WTC11 (cell line): ENCODE results near the gene GARNL3. TPM values are rescaled to one million over a fixed set of nuclear protein-coding genes. Genes with fewer than 3 reads are reported as not detected.

Source experiments
- ATAC-seq: fragments of 200-7000 bp; cut with Tn5 transposase; 2 replicates; pipeline ENCODE4 v1.10.0; 2021; ENCODE audit warnings: mild to moderate bottlenecking, moderate library complexity
- CTCF ChIA-PET: fragments of 300-600 bp; sonication (Branson Sonifier 250); formaldehyde crosslinking; loops from one replicate; lab custom pipeline; 2021; ENCODE audit warnings: antibody characterized with exemption; lab: Charles Lee
- POLR2A ChIA-PET: fragments of 350-600 bp; sonication (Branson Sonifier 250); formaldehyde crosslinking; loops from one replicate; lab custom pipeline; 2021; ENCODE audit warnings: antibody characterized with exemption; lab: Charles Lee
- DNase-seq: peaks from one replicate; pipeline ENCODE4 v3.0.0; 2021; ENCODE audit warnings: low spot score
- H3K27ac Mint-ChIP-seq: 2 replicates; pipeline ENCODE4 v1.8.0; 2021; ENCODE audit warnings: mixed read lengths
- H3K27me3 Mint-ChIP-seq: 2 replicates; pipeline ENCODE4 v1.8.0; 2021; ENCODE audit warnings: low read depth, mild to moderate bottlenecking, moderate library complexity, mixed read lengths
- H3K36me3 Mint-ChIP-seq: 2 replicates; pipeline ENCODE4 v1.8.0; 2021; ENCODE audit warnings: mixed read lengths
- H3K4me1 Mint-ChIP-seq: 2 replicates; pipeline ENCODE4 v1.8.0; 2022; ENCODE audit warnings: mixed read lengths
- H3K4me3 Mint-ChIP-seq: 2 replicates; pipeline ENCODE4 v1.8.0; 2021; ENCODE audit warnings: mild to moderate bottlenecking, moderate library complexity, mixed read lengths
- H3K9me3 Mint-ChIP-seq: 2 replicates; pipeline ENCODE4 v1.8.0; 2021; ENCODE audit warnings: mixed read lengths
- FOXJ3 ChIP-seq: sonication (generic); formaldehyde crosslinking; IDR thresholded peaks from 2 replicates; pipeline ENCODE4 v1.9.0; 2021; ENCODE audit warnings: missing genetic modification reagents, mild to moderate bottlenecking, borderline replicate concordance
- JAZF1 ChIP-seq: fragments of 250-450 bp; sonication (Bioruptor Pico); IDR thresholded peaks from 2 replicates; pipeline ENCODE4 v1.9.0; 2021; ENCODE audit warnings: moderate library complexity, mild to moderate bottlenecking, inconsistent platforms
- MYBL2 ChIP-seq: sonication (generic); formaldehyde crosslinking; IDR thresholded peaks from 2 replicates; pipeline ENCODE4 v1.8.1; 2023; ENCODE audit warnings: mild to moderate bottlenecking, moderate library complexity, missing genetic modification reagents
- PRDM15 ChIP-seq: sonication (generic); formaldehyde crosslinking; IDR thresholded peaks from 2 replicates; pipeline ENCODE4 v1.8.0; 2022; ENCODE audit warnings: missing genetic modification reagents
- PRRX2 ChIP-seq: fragments of 250-450 bp; sonication (Bioruptor Pico); IDR thresholded peaks from 2 replicates; pipeline ENCODE4 v1.8.0; 2021; ENCODE audit warnings: mild to moderate bottlenecking
- USF1 ChIP-seq: sonication (generic); formaldehyde crosslinking; IDR thresholded peaks from 2 replicates; pipeline ENCODE4 v1.8.0; 2022; ENCODE audit warnings: mild to moderate bottlenecking, missing genetic modification reagents
- total RNA-seq: library from RNA; stranded (reverse); gene quantifications from 3 replicates; pipeline ENCODE4 v1.2.3, GENCODE V29; 2021
- TF ChIP-seq, protein P1 (sequence below): fragments of 200-600 bp; IDR thresholded peaks from 2 replicates; pipeline ENCODE4 v1.8.0; 2022; ENCODE audit warnings: antibody characterized with exemption
- TF ChIP-seq, protein P2 (sequence below): sonication (generic); formaldehyde crosslinking; IDR thresholded peaks from 2 replicates; pipeline ENCODE4 v1.8.1; 2023; ENCODE audit warnings: mild to moderate bottlenecking, missing genetic modification reagents, moderate library complexity
- TF ChIP-seq, protein P3 (sequence below): fragments of 250-450 bp; sonication (Bioruptor Pico); IDR thresholded peaks from 2 replicates; pipeline ENCODE4 v1.9.0; 2021; ENCODE audit warnings: mild to moderate bottlenecking, borderline replicate concordance

GARNL3 gene
- total RNA-seq, 1 experiment from 2014 or later: 17.8 TPM

GRCh38 chr9:127311239-127311741 is 46.7 kb downstream of the GARNL3 start:
- H3K4me1 Mint-ChIP-seq: peaks cover 6% of the 10 kb centered on the region
- peak; percentile 47; the same call in 1 of the 2 replicates for ATAC-seq
- H3K27ac Mint-ChIP-seq: no peak overlapping the region
- TF ChIP-seq, protein P1, sequence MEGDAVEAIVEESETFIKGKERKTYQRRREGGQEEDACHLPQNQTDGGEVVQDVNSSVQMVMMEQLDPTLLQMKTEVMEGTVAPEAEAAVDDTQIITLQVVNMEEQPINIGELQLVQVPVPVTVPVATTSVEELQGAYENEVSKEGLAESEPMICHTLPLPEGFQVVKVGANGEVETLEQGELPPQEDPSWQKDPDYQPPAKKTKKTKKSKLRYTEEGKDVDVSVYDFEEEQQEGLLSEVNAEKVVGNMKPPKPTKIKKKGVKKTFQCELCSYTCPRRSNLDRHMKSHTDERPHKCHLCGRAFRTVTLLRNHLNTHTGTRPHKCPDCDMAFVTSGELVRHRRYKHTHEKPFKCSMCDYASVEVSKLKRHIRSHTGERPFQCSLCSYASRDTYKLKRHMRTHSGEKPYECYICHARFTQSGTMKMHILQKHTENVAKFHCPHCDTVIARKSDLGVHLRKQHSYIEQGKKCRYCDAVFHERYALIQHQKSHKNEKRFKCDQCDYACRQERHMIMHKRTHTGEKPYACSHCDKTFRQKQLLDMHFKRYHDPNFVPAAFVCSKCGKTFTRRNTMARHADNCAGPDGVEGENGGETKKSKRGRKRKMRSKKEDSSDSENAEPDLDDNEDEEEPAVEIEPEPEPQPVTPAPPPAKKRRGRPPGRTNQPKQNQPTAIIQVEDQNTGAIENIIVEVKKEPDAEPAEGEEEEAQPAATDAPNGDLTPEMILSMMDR: peak; percentile 24; the same call in 1 of the 2 replicates
- no peak for TF ChIP-seq PRDM15 (CRISPR knock-in tag)
- TF ChIP-seq, all 79 proteins: peak for 1
- no peaks in the 10 kb centered on the region for H3K9me3 Mint-ChIP-seq
- no peaks in the 10 kb centered on the region for H3K36me3 Mint-ChIP-seq
- H3K4me3 Mint-ChIP-seq: no peak overlapping the region
- ChIA-PET CTCF (interaction anchor here (0.6 to 1.6 kb wide), 22 partner anchors 9 to 235 kb away, joined by 3 to 13 read pairs (median 3); partner anchors contain the start of genes SLC2A8 and ZNF79), POLR2A (interaction anchor here (0.7 kb wide), 1 partner anchor 397 kb away, joined by 3 read pairs; the partner anchor contains the start of gene RALGPS1)
- peak; percentile 54 for DNase-seq
- no peaks in the 10 kb centered on the region for H3K27me3 Mint-ChIP-seq

- H3K4me3 Mint-ChIP-seq: no peak overlapping the region
- DNase-seq (no peak), ATAC-seq (no peak)
- H3K27ac Mint-ChIP-seq: no peak overlapping the region; the same call in 1 of the 2 replicates
- ChIA-PET POLR2A (no interaction called here), CTCF (no interaction called here)
- no peaks in the 10 kb centered on the region for H3K9me3 Mint-ChIP-seq
- peaks cover 6% of the 10 kb centered on the region for H3K4me1 Mint-ChIP-seq
- peaks cover 1% of the 10 kb centered on the region; the same call in 1 of the 2 replicates for H3K36me3 Mint-ChIP-seq
- H3K27me3 Mint-ChIP-seq: no peaks in the 10 kb centered on the region
- TF ChIP-seq, protein P2, sequence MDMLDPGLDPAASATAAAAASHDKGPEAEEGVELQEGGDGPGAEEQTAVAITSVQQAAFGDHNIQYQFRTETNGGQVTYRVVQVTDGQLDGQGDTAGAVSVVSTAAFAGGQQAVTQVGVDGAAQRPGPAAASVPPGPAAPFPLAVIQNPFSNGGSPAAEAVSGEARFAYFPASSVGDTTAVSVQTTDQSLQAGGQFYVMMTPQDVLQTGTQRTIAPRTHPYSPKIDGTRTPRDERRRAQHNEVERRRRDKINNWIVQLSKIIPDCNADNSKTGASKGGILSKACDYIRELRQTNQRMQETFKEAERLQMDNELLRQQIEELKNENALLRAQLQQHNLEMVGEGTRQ: peak; percentile 57
- no peak for TF ChIP-seq PRRX2 (CRISPR knock-in tag)
- no peak for TF ChIP-seq JAZF1 (CRISPR knock-in tag)
- TF ChIP-seq FOXJ3 (CRISPR knock-in tag): no peak
- TF ChIP-seq, protein P3, sequence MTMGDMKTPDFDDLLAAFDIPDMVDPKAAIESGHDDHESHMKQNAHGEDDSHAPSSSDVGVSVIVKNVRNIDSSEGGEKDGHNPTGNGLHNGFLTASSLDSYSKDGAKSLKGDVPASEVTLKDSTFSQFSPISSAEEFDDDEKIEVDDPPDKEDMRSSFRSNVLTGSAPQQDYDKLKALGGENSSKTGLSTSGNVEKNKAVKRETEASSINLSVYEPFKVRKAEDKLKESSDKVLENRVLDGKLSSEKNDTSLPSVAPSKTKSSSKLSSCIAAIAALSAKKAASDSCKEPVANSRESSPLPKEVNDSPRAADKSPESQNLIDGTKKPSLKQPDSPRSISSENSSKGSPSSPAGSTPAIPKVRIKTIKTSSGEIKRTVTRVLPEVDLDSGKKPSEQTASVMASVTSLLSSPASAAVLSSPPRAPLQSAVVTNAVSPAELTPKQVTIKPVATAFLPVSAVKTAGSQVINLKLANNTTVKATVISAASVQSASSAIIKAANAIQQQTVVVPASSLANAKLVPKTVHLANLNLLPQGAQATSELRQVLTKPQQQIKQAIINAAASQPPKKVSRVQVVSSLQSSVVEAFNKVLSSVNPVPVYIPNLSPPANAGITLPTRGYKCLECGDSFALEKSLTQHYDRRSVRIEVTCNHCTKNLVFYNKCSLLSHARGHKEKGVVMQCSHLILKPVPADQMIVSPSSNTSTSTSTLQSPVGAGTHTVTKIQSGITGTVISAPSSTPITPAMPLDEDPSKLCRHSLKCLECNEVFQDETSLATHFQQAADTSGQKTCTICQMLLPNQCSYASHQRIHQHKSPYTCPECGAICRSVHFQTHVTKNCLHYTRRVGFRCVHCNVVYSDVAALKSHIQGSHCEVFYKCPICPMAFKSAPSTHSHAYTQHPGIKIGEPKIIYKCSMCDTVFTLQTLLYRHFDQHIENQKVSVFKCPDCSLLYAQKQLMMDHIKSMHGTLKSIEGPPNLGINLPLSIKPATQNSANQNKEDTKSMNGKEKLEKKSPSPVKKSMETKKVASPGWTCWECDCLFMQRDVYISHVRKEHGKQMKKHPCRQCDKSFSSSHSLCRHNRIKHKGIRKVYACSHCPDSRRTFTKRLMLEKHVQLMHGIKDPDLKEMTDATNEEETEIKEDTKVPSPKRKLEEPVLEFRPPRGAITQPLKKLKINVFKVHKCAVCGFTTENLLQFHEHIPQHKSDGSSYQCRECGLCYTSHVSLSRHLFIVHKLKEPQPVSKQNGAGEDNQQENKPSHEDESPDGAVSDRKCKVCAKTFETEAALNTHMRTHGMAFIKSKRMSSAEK (CRISPR knock-in tag): no peak
- 0 out of 2 replicates have a peak, but pooled peaks have one; percentile 32 for TF ChIP-seq USF1 (CRISPR knock-in tag)
- TF ChIP-seq MYBL2 (CRISPR knock-in tag): no peak
Measured at GRCh38 chr9:127313042-127313560, 48.5 kb downstream of the GARNL3 start.
